ENCODE results near the gene PGF.

Gene PGF

DNA sequence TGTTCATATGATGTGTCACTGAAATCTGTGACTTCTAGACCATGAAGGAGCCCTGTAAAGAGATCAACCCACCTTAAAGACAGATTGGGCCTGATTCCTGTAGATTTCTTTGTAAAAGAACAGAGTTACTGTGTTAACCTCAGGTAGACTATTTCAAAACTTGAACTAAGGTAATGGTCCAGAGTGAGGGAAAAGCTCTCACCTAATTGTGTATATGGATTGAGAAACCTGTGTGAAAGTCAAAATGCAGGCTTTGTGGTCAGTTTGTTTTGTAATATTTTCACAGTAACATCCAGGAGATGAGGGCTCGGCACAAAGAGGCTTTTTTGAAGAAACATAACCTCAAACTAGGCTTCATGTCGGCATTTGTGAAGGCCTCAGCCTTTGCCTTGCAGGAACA is 57.3 kb downstream of the PGF start:
- Histone ChIP-seq H3K4me2 (ENCODE audit: low read length) (no peak overlapping the region), H3K36me3 (ENCODE audit: insufficient read depth, low read length) (peaks cover 94% of the 10 kb centered on the region), H3K9me3 (replicated peaks; ENCODE audit: low read length) (no peaks in the 10 kb centered on the region), H3K4me3 (ENCODE audit: low read length) (no peak overlapping the region), H3K4me1 (ENCODE audit: control insufficient read depth, insufficient read depth, low read length) (no peaks in the 10 kb centered on the region), H3K27me3 (ENCODE audit: control insufficient read depth, insufficient read depth, low read length) (no peaks in the 10 kb centered on the region), H3K9ac (ENCODE audit: low read depth, low read length) (no peak overlapping the region)

DNA sequence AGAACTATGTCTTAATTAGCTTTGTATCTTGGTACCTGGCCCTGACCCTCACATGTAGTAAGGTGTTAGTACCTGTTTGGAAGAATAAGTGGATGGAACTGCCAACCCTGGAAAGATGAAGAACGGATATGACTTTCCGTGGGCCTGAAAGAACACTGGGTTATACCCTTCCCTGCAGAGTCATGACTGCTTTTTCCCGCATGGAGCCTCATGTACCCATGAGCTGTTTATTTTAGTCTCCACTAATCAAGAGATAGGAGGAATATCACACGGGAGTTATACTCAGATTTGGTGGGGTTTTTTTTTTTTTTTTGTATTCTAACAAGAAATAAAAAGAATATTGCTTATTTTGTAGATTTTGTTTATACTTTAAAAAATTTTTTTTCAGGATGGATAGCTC is 57.8 kb downstream of the PGF start:
- Histone ChIP-seq H3K9me3 (replicated peaks; ENCODE audit: low read length) (no peaks in the 10 kb centered on the region), H3K36me3 (ENCODE audit: insufficient read depth, low read length) (peaks cover 94% of the 10 kb centered on the region), H3K9ac (ENCODE audit: low read depth, low read length) (no peak overlapping the region), H3K4me2 (ENCODE audit: low read length) (no peak overlapping the region), H3K4me3 (ENCODE audit: low read length) (no peak overlapping the region), H3K27me3 (ENCODE audit: control insufficient read depth, insufficient read depth, low read length) (no peaks in the 10 kb centered on the region), H3K4me1 (ENCODE audit: control insufficient read depth, insufficient read depth, low read length) (no peaks in the 10 kb centered on the region)

GRCh38 chr14:74896400-74896799 is 59.0 kb downstream of the PGF start:
- Histone ChIP-seq H3K36me3 (ENCODE audit: insufficient read depth, low read length) (peaks cover 93% of the 10 kb centered on the region), H3K4me1 (ENCODE audit: control insufficient read depth, insufficient read depth, low read length) (peaks cover 9% of the 10 kb centered on the region), H3K27me3 (ENCODE audit: control insufficient read depth, insufficient read depth, low read length) (no peaks in the 10 kb centered on the region), H3K4me3 (ENCODE audit: low read length) (no peak overlapping the region), H3K9me3 (replicated peaks; ENCODE audit: low read length) (no peaks in the 10 kb centered on the region), H3K4me2 (ENCODE audit: low read length) (no peak overlapping the region), H3K9ac (ENCODE audit: low read depth, low read length) (no peak overlapping the region)

GRCh38 chr14:74893614-74894091 is 61.7 kb downstream of the PGF start:
- peaks cover 87% of the 10 kb centered on the region for H3K36me3 ChIP-seq (ENCODE audit: insufficient read depth, low read length)
- no peaks in the 10 kb centered on the region for H3K9me3 ChIP-seq (replicated peaks; ENCODE audit: low read length)
- H3K4me2 ChIP-seq (ENCODE audit: low read length), result no peak overlapping the region
- no peak overlapping the region for H3K4me3 ChIP-seq (ENCODE audit: low read length)
- H3K27me3 ChIP-seq (ENCODE audit: control insufficient read depth, insufficient read depth, low read length), result no peaks in the 10 kb centered on the region
- peaks cover 13% of the 10 kb centered on the region for H3K4me1 ChIP-seq (ENCODE audit: control insufficient read depth, insufficient read depth, low read length)
- H3K9ac ChIP-seq (ENCODE audit: low read depth, low read length), result no peak overlapping the region

DNA sequence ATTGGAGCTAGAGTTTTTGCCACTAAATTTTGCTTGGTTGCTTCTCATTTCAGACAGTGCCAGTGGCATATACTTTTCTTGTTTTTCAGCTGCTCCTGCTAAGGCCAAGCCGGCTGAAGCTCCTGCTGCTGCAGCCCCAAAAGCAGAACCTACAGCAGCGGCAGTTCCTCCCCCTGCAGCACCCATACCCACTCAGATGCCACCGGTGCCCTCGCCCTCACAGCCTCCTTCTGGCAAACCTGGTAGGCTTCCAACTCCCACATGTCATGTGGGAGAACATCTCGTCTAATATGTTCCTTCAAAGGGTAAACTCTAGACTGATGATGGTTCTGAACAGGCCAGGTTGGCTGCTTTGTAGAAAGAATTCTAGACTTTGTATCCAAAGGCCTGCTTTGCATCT is 62.7 kb downstream of the PGF start:
- no peaks in the 10 kb centered on the region for H3K9me3 ChIP-seq (replicated peaks; ENCODE audit: low read length)
- H3K4me2 ChIP-seq (ENCODE audit: low read length), result no peak overlapping the region
- no peaks in the 10 kb centered on the region for H3K27me3 ChIP-seq (ENCODE audit: control insufficient read depth, insufficient read depth, low read length)
- H3K36me3 ChIP-seq (ENCODE audit: insufficient read depth, low read length), result peaks cover 85% of the 10 kb centered on the region
- H3K4me1 ChIP-seq (ENCODE audit: control insufficient read depth, insufficient read depth, low read length), result peaks cover 22% of the 10 kb centered on the region
- H3K4me3 ChIP-seq (ENCODE audit: low read length), result no peak overlapping the region
- H3K9ac ChIP-seq (ENCODE audit: low read depth, low read length), result no peak overlapping the region

DNA sequence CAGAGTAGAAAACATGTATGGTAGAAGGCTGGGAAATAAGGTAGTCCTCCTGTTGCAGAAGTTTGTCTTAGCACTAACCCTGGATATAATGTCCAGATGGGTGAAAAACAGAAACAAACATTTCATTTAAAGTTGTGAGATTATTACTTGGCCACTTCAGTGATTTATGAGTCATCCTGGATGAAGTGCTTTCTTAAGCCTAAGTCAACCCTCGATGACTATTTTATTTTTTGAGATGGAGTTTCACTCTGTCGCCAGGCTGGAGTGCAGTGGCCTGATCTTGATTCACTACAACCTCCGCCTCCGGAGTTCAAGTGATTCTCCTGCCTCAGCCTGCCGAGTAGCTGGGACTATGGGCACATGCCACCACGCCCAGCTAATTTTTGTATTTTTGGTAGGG is 63.5 kb downstream of the PGF start:
- Histone ChIP-seq H3K4me2 (ENCODE audit: low read length) (no peak overlapping the region), H3K4me3 (ENCODE audit: low read length) (no peak overlapping the region), H3K4me1 (ENCODE audit: control insufficient read depth, insufficient read depth, low read length) (peaks cover 23% of the 10 kb centered on the region), H3K9ac (ENCODE audit: low read depth, low read length) (no peak overlapping the region), H3K9me3 (replicated peaks; ENCODE audit: low read length) (no peaks in the 10 kb centered on the region), H3K27me3 (ENCODE audit: control insufficient read depth, insufficient read depth, low read length) (no peaks in the 10 kb centered on the region), H3K36me3 (ENCODE audit: insufficient read depth, low read length) (peaks cover 77% of the 10 kb centered on the region)

Data from skeletal muscle satellite cell (primary cell).